Effector memory CD4-positive, alpha-beta T cell (primary cell): ENCODE data around the gene CDH4.

Experiments
- DNase-seq, 3 donors: peaks; one replicate each; pipeline ENCODE4 v3.0.0-alpha.2; 2020
- H3K27ac ChIP-seq: 2 replicates; pipeline ENCODE4 v1.7.0; 2013; ENCODE audit warnings: mild to moderate bottlenecking, low read length, moderate library complexity; ENCODE audit not compliant: insufficient read depth, poor library complexity, severe bottlenecking
- H3K27me3 ChIP-seq: replicated peaks from 2 replicates; pipeline ENCODE4 v1.7.0; 2013; ENCODE audit warnings: mild to moderate bottlenecking, low read length; ENCODE audit not compliant: insufficient read depth, control insufficient read depth, poor library complexity, severe bottlenecking
- H3K36me3 ChIP-seq: 2 replicates; pipeline ENCODE4 v1.7.0; 2013; ENCODE audit warnings: mild to moderate bottlenecking, low read length, moderate library complexity; ENCODE audit not compliant: control insufficient read depth, insufficient read depth
- H3K4me1 ChIP-seq: 2 replicates; pipeline ENCODE4 v1.7.0; 2013; ENCODE audit warnings: low read length, mild to moderate bottlenecking; ENCODE audit not compliant: control insufficient read depth, insufficient read depth, poor library complexity, severe bottlenecking
- H3K4me3 ChIP-seq: 2 replicates; pipeline ENCODE4 v1.7.0; 2013; ENCODE audit warnings: low read length, low read depth, mild to moderate bottlenecking; ENCODE audit not compliant: insufficient read depth, poor library complexity, severe bottlenecking
- H3K9me3 ChIP-seq: 2 replicates; pipeline ENCODE4 v1.7.0; 2013; ENCODE audit warnings: mild to moderate bottlenecking, low read length, moderate library complexity; ENCODE audit not compliant: control insufficient read depth

Gene CDH4

DNA sequence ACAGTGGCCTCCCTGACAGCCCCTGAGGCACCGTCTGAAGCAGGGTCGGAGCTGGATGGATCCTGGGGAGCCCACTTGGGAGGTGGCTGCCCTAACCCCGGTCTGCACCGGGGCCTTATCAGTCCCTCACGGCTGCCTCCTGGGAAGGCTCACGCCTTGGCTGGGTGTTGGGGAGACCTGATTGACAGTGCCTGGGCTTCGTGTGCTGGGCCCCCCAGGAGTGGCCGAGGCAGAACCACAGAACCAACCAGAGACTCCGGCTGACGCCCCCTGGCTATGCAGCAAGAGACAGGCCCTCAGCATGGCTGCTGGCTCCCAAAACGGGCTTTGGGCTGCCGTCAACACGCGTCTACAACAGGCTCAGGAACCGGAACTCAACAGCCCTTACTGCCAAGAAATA, 594.0 kb downstream of the CDH4 start:
- H3K27me3 ChIP-seq: no peaks in the 10 kb centered on the region
- no peak overlapping the region for H3K27ac ChIP-seq
- no peaks in the 10 kb centered on the region for H3K36me3 ChIP-seq
- no peaks in the 10 kb centered on the region for H3K9me3 ChIP-seq
- no peaks in the 10 kb centered on the region for H3K4me1 ChIP-seq
- no peak overlapping the region for H3K4me3 ChIP-seq
- DNase-seq: no peak

DNA sequence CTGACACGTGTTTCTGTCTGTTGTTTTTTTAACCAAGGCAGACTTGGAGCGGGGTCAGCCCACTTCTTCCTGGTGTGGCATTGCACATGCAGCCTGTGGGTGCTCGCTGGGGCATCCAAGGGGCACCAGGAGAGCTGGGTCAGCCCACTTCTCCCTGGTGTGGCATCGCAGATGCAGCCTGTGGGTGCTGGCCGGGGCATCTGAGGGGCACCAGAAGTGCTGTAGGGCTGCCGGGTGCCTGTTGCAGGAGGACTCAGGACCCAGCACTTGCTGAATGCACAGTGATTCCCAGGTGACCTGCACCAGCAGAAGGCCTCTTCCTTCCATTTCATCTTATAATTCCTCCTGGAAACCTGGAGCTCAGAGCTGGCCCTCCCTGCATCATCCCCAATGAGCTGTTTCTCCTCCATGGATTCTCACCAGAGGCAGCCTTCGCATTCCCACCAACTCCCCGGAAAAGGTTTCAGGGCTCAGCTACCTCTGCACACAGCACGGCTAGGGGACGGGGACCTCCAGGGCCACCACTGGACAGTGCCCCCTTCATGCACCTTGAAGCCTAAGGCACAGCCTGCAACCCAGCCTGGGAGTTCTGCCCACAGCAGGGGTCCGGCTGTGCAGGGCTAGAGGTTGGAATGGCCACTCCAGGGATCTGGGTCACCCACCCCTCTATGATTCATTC, 594.8 kb downstream of the CDH4 start:
- H3K36me3 ChIP-seq: no peaks in the 10 kb centered on the region
- H3K27ac ChIP-seq: no peak overlapping the region
- no peak overlapping the region for H3K4me3 ChIP-seq
- H3K9me3 ChIP-seq: no peaks in the 10 kb centered on the region
- H3K4me1 ChIP-seq: no peaks in the 10 kb centered on the region
- no peaks in the 10 kb centered on the region for H3K27me3 ChIP-seq
- DNase-seq: no peak

DNA sequence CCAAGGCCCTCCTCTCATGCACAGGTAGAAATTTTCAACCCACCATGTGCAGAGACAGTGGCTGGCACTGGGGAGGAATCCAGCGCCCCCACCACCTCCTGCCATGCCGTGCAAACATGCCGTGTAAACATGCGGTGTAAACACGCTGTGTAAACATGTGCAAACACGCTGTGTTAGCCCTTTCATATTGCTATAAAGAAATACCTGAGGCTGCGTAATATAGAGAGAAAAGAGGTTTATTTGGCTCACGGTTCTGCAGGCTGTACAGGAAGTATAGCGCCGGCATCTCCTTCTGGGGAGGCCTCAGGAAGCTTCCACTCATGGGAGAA, 595.3 kb downstream of the CDH4 start:
- DNase-seq: no peak
- H3K4me1 ChIP-seq: no peaks in the 10 kb centered on the region
- H3K36me3 ChIP-seq: no peaks in the 10 kb centered on the region
- H3K9me3 ChIP-seq: no peaks in the 10 kb centered on the region
- no peak overlapping the region for H3K4me3 ChIP-seq
- no peaks in the 10 kb centered on the region for H3K27me3 ChIP-seq
- no peak overlapping the region for H3K27ac ChIP-seq

- no peaks in the 10 kb centered on the region for H3K9me3 ChIP-seq
Measured at GRCh38 chr20:61847986-61848385, 595.9 kb downstream of the CDH4 start.

DNA sequence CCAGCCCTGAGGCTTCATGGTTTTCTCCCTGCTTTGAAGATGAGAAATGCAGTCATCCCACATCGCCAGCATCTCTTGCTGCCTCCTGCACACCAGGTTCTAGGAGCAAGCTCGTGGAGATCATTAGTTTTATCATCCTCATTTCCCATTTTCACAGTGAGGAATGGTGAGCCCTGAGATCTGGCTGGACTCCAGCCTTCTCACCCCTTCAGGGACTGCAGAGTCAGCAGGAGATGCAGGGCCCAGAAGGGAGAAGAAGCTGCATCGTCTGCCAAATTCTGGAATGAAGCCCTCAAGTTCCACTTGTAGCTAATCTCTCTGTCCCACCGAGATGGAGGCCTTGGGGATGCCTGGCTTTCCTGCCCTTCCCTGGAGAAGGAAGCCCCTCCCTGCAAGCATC, 596.8 kb downstream of the CDH4 start:
- DNase-seq: no peak
- H3K4me1 ChIP-seq: no peaks in the 10 kb centered on the region
- H3K9me3 ChIP-seq: no peaks in the 10 kb centered on the region
- H3K4me3 ChIP-seq: no peak overlapping the region
- H3K27ac ChIP-seq: no peak overlapping the region
- H3K27me3 ChIP-seq: no peaks in the 10 kb centered on the region
- no peaks in the 10 kb centered on the region for H3K36me3 ChIP-seq

More at GRCh38 chr20:61847986-61848385, 595.9 kb downstream of the CDH4 start:
- Histone ChIP-seq H3K36me3 (no peaks in the 10 kb centered on the region), H3K4me1 (no peaks in the 10 kb centered on the region), H3K27me3 (no peaks in the 10 kb centered on the region), H3K27ac (no peak overlapping the region), H3K4me3 (no peak overlapping the region)
- DNase-seq: no peak

GRCh38 chr20:61849376-61849775, 597.3 kb downstream of the CDH4 start:
- no peaks in the 10 kb centered on the region for H3K36me3 ChIP-seq
- DNase-seq: no peak
- H3K9me3 ChIP-seq: no peaks in the 10 kb centered on the region
- H3K27ac ChIP-seq: no peak overlapping the region
- no peak overlapping the region for H3K4me3 ChIP-seq
- no peaks in the 10 kb centered on the region for H3K4me1 ChIP-seq
- no peaks in the 10 kb centered on the region for H3K27me3 ChIP-seq

DNA sequence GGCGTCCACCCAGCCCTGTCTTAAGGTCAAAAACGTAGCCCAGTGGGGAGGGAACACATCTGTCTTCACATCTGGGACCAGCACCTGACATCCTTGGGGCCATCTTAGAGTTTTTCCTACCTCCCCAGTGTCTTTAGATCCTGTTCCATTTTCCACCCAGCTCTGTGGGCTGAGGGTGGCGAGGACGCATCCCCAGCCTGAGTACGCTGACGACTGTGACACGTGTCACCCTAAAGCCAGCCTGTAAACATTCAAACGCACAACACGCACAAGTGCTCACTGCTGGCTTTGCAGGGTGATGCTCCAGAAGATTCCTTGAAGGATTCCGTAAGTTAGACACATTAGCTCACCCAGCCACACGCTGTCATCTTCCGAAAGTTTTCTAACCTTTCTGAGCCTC, 597.8 kb downstream of the CDH4 start:
- no peak for DNase-seq
- H3K27ac ChIP-seq: no peak overlapping the region
- no peak overlapping the region for H3K4me3 ChIP-seq
- no peaks in the 10 kb centered on the region for H3K4me1 ChIP-seq
- no peaks in the 10 kb centered on the region for H3K27me3 ChIP-seq
- H3K36me3 ChIP-seq: no peaks in the 10 kb centered on the region
- H3K9me3 ChIP-seq: no peaks in the 10 kb centered on the region

- H3K4me3 ChIP-seq: no peak overlapping the region
Measured at GRCh38 chr20:61850457-61850856, 598.4 kb downstream of the CDH4 start.

GRCh38 chr20:61850926-61851900, 599.2 kb downstream of the CDH4 start:
- H3K27ac ChIP-seq: no peak overlapping the region
- H3K4me1 ChIP-seq: no peaks in the 10 kb centered on the region
- DNase-seq: no peak
- no peaks in the 10 kb centered on the region for H3K27me3 ChIP-seq
- no peaks in the 10 kb centered on the region for H3K9me3 ChIP-seq
- H3K4me3 ChIP-seq: no peak overlapping the region
- H3K36me3 ChIP-seq: no peaks in the 10 kb centered on the region

More at GRCh38 chr20:61850457-61850856, 598.4 kb downstream of the CDH4 start:
- Histone ChIP-seq H3K9me3 (no peaks in the 10 kb centered on the region), H3K27me3 (no peaks in the 10 kb centered on the region), H3K36me3 (no peaks in the 10 kb centered on the region), H3K27ac (no peak overlapping the region), H3K4me1 (no peaks in the 10 kb centered on the region)
- no peak for DNase-seq
